Keratinocyte (primary cell): ENCODE data around the gene CYP19A1.

Experiments used
- CTCF ChIP-seq, 3 experiments: IDR thresholded peaks in 1 of 3; conservative IDR thresholded peaks in 1 of 3; optimal IDR thresholded peaks in 1 of 3; 2 replicates in 2 of 3; 3 replicates in 1 of 3; pipeline versions ENCODE3 to v1.5.1; 2011; ENCODE audit warnings: low read length in 3 of 3, mild to moderate bottlenecking in 3 of 3, moderate library complexity in 2 of 3, control low read depth in 1 of 3, inconsistent platforms in 1 of 3; ENCODE audit not compliant: insufficient read depth in 2 of 3; ENCODE audit errors: extremely low read depth in 1 of 3
- EZH2 ChIP-seq: IDR thresholded peaks from one replicate; pipeline ENCODE4 v1.6.1; 2012; ENCODE audit warnings: inconsistent platforms, mild to moderate bottlenecking, low read length, moderate library complexity

GRCh38 chr15:51375966-51376640, 37.7 kb upstream of the CYP19A1 start:
- TF ChIP-seq CTCF (optimal IDR thresholded peaks at IDR 0.05 in 1 of 3, IDR thresholded peaks at IDR 0.05 in 1 of 3, conservative IDR thresholded peaks at IDR 0.05 in 1 of 3; ENCODE audit: extremely low read depth in 1 of 3, insufficient read depth in 2 of 3, low read length in 3 of 3) (no peak), EZH2 (no peak)
